Natural killer cell (primary cell): ENCODE measurements around the gene KIF1B. TPM values are rescaled to one million over a fixed set of nuclear protein-coding genes. Genes with fewer than 3 reads are reported as not detected.
"Not testable (repeated sequence)": the region's sequence is repeated elsewhere in the genome, so short reads cannot be mapped to it uniquely, and the experiment has no call there.

Experiments
- ATAC-seq, 3 donors: fragments of 150-1000 bp in 2 of 3; fragments of 200-7000 bp in 1 of 3; cut with Tn5 transposase; 1 replicate in 1 of 3; 2 replicates in 2 of 3; pipeline ENCODE4 v1.10.0; 2021; ENCODE audit warnings: mild to moderate bottlenecking in 2 of 3, moderate library complexity in 2 of 3
- DNase-seq, 2 donors: peaks; one replicate each; pipeline versions ENCODE4 v3.0.0 to v3.0.0-alpha.2; 2013 to 2021; ENCODE audit warnings: mixed read lengths in 1 of 2
- H3K27ac ChIP-seq: one replicate; pipeline ENCODE4 v1.5.1; 2013; ENCODE audit warnings: mild to moderate bottlenecking, low read length
- H3K27me3 ChIP-seq: one replicate; pipeline ENCODE4 v1.6.1; 2013; ENCODE audit warnings: low read length; ENCODE audit not compliant: control insufficient read depth, insufficient read depth
- H3K36me3 ChIP-seq: one replicate; pipeline ENCODE4 v1.6.1; 2013; ENCODE audit warnings: low read length; ENCODE audit not compliant: control insufficient read depth, insufficient read depth
- H3K4me1 ChIP-seq: one replicate; pipeline ENCODE4 v1.6.1; 2013; ENCODE audit warnings: low read length; ENCODE audit not compliant: control insufficient read depth, insufficient read depth
- H3K4me3 ChIP-seq: one replicate; pipeline ENCODE4 v1.5.1; 2013; ENCODE audit warnings: low read length
- H3K9me3 ChIP-seq: one replicate; pipeline ENCODE4 v1.6.1; 2013; ENCODE audit warnings: low read length; ENCODE audit not compliant: control insufficient read depth, insufficient read depth
- H3K27ac Mint-ChIP-seq, 2 donors: one replicate each; pipeline ENCODE4 v1.8.0; 2022; ENCODE audit warnings: mild to moderate bottlenecking in 2 of 2, mixed read lengths in 2 of 2, moderate library complexity in 1 of 2
- H3K27me3 Mint-ChIP-seq, 2 donors: one replicate each; pipeline ENCODE4 v1.8.0; 2022; ENCODE audit warnings: low read depth in 2 of 2, mixed read lengths in 2 of 2
- H3K36me3 Mint-ChIP-seq: one replicate; pipeline ENCODE4 v1.8.0; 2022; ENCODE audit warnings: mixed read lengths
- H3K4me1 Mint-ChIP-seq, 2 donors: one replicate each; pipeline ENCODE4 v1.8.0; 2022; ENCODE audit warnings: mixed read lengths in 2 of 2
- H3K4me3 Mint-ChIP-seq: one replicate; pipeline ENCODE4 v1.8.0; 2022; ENCODE audit warnings: mild to moderate bottlenecking, moderate library complexity, mixed read lengths
- H3K9me3 Mint-ChIP-seq, 2 donors: one replicate each; pipeline ENCODE4 v1.8.0; 2022; ENCODE audit warnings: mixed read lengths in 2 of 2
- WGBS: methylation state at CpG from one replicate; pipeline ENCODE4 v1.1.7; 2013; ENCODE audit warnings: missing lambda C conversion rate; ENCODE audit not compliant: insufficient coverage; 5-methylcytosine and 5-hydroxymethylcytosine counted together
- intact Hi-C: fragments of 100-400 bp; cut with micrococcal nuclease; formaldehyde crosslinking; loops from one replicate; pipeline ENCODE4 v1.14.2; 2022
- total RNA-seq, 4 donors: library from RNA; stranded (reverse); fragments of 120-200 nt in 1 of 4; gene quantifications; one replicate each; pipeline versions ENCODE4 v1.2.3 to v1.2.4, GENCODE V29; 2013 to 2022
- TF ChIP-seq, protein P1 (sequence below): fragments of 200-600 bp; IDR thresholded peaks from one replicate; pipeline ENCODE4 v1.8.0; 2022; ENCODE audit warnings: antibody characterized with exemption

Gene KIF1B
- total RNA-seq, 3 donors from 2014 or later (not counting 1 experiment from before 2014, with no cell fraction given), result 15.2 to 22.0 (median 16.3) TPM

DNA sequence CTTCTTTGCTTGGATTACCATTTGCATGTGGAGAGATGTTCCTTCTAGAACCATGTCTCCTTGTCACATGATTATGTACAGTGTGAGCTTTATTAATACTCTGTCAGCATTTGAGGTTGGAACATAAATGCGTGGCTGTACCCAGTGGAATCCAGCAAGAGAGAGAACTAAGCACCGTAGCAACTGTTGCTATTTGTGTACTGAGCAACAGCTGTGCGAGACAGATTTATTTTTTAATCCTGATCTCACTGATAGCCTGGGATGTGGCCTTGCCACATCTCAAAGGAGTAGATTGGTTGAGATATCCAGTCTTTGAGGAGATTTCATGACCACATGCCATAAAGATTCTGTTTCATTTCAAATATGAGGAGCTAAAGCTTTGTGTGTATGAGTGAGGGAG, 43.4 kb downstream of the KIF1B start:
- no peak for DNase-seq
- peaks cover under 1 to 5% of the 10 kb centered on the region in 2 donors for H3K4me1 Mint-ChIP-seq
- no peak overlapping the region for H3K27ac ChIP-seq
- ATAC-seq, result no peak
- intact Hi-C loops, result no loop called here
- no peaks in the 10 kb centered on the region for H3K36me3 ChIP-seq
- no peaks in the 10 kb centered on the region for H3K4me1 ChIP-seq
- no peak overlapping the region for H3K4me3 Mint-ChIP-seq
- H3K36me3 Mint-ChIP-seq, result no peaks in the 10 kb centered on the region
- H3K9me3 Mint-ChIP-seq, result no peaks in the 10 kb centered on the region
- TF ChIP-seq, protein P1, sequence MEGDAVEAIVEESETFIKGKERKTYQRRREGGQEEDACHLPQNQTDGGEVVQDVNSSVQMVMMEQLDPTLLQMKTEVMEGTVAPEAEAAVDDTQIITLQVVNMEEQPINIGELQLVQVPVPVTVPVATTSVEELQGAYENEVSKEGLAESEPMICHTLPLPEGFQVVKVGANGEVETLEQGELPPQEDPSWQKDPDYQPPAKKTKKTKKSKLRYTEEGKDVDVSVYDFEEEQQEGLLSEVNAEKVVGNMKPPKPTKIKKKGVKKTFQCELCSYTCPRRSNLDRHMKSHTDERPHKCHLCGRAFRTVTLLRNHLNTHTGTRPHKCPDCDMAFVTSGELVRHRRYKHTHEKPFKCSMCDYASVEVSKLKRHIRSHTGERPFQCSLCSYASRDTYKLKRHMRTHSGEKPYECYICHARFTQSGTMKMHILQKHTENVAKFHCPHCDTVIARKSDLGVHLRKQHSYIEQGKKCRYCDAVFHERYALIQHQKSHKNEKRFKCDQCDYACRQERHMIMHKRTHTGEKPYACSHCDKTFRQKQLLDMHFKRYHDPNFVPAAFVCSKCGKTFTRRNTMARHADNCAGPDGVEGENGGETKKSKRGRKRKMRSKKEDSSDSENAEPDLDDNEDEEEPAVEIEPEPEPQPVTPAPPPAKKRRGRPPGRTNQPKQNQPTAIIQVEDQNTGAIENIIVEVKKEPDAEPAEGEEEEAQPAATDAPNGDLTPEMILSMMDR, result no peak
- WGBS, result 51% methylated on average over 3 of the region's 3 CpGs
- H3K4me3 ChIP-seq, result no peak overlapping the region
- peak overlapping the region in 1 of 2 donors; percentile 58 for H3K27ac Mint-ChIP-seq
- no peaks in the 10 kb centered on the region for H3K9me3 ChIP-seq
- no peaks in the 10 kb centered on the region for H3K27me3 Mint-ChIP-seq
- H3K27me3 ChIP-seq, result no peaks in the 10 kb centered on the region

DNA sequence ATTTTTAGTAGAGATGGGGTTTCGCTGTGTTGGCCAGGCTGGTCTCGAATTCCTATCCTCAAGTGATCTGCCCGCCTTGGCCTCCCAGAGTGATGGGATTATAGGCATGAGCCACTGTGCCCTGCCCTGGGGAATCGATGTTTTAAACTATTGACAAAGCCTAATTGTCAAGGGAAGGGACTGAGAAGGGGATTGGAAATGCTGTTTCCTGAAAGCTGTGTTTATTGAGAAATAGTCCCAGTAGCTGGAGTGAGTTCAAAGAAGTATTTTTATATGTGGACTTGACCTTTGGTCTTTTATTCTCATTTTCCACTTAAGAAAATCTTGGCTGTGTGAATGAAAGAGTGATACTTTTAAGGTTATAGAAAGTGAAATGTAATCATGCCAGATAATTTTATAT, 47.5 kb downstream of the KIF1B start:
- intact Hi-C loops, result no loop called here

GRCh38 chr1:10259547-10259946, 49.2 kb downstream of the KIF1B start:
- H3K27ac ChIP-seq, H3K36me3 ChIP-seq, H3K9me3 Mint-ChIP-seq, H3K36me3 Mint-ChIP-seq, H3K27me3 Mint-ChIP-seq, H3K4me1 Mint-ChIP-seq, H3K4me1 ChIP-seq, H3K4me3 Mint-ChIP-seq, H3K4me3 ChIP-seq, DNase-seq, intact Hi-C loops, H3K27ac Mint-ChIP-seq, ATAC-seq, H3K27me3 ChIP-seq, H3K9me3 ChIP-seq: not testable (repeated sequence)
- 98% methylated on average over 7 of the region's 9 CpGs for WGBS

More for the DNA sequence above, 47.5 kb downstream of the KIF1B start:
- no peak overlapping the region for H3K27ac ChIP-seq
- no peak for DNase-seq
- TF ChIP-seq, protein P1, result no peak
- no peaks in the 10 kb centered on the region for H3K9me3 ChIP-seq
- Mint-ChIP-seq H3K4me1 (peaks cover 0 to 5% of the 10 kb centered on the region in 2 donors), H3K9me3 (no peaks in the 10 kb centered on the region), H3K27me3 (no peaks in the 10 kb centered on the region), H3K4me3 (no peak overlapping the region), H3K36me3 (no peaks in the 10 kb centered on the region), H3K27ac (no peak overlapping the region)
- no peak overlapping the region for H3K4me3 ChIP-seq
- ATAC-seq, result no peak
- H3K27me3 ChIP-seq, result no peaks in the 10 kb centered on the region
- WGBS, result 94% methylated on average over 4 of the region's 4 CpGs
- no peaks in the 10 kb centered on the region for H3K36me3 ChIP-seq
- no peaks in the 10 kb centered on the region for H3K4me1 ChIP-seq

- no peak for DNase-seq
- H3K9me3 Mint-ChIP-seq, result no peaks in the 10 kb centered on the region
Observed at GRCh38 chr1:10263450-10264082, 53.2 kb downstream of the KIF1B start.

More at GRCh38 chr1:10263450-10264082, 53.2 kb downstream of the KIF1B start:
- Histone ChIP-seq H3K9me3 (no peaks in the 10 kb centered on the region), H3K27me3 (no peaks in the 10 kb centered on the region), H3K4me1 (no peaks in the 10 kb centered on the region), H3K36me3 (peaks cover 2% of the 10 kb centered on the region), H3K4me3 (no peak overlapping the region), H3K27ac (no peak overlapping the region)
- Mint-ChIP-seq H3K27ac (no peak overlapping the region), H3K36me3 (no peaks in the 10 kb centered on the region), H3K27me3 (no peaks in the 10 kb centered on the region), H3K4me1 (no peaks in the 10 kb centered on the region), H3K4me3 (no peak overlapping the region)
- intact Hi-C loops, result no loop called here
- no peak for ATAC-seq
- 91% methylated on average over 2 of the region's 3 CpGs for WGBS
- TF ChIP-seq, protein P1, result no peak
